ENCODE measurements around the gene SLC8B1.

GRCh38 chr12:113289361-113289760 lies 45.5 kb downstream of the SLC8B1 start:
- TF ChIP-seq GABPA (tag; conservative IDR thresholded peaks at IDR 0.05; ENCODE audit: low read depth), result no peak
- no peak for TF ChIP-seq RCOR1 (IDR thresholded peaks at IDR 0.05; ENCODE audit: borderline replicate concordance in 1 of 2, low read depth in 2 of 2, low read length in 2 of 2)
- no peak for TF ChIP-seq YY1 (IDR thresholded peaks at IDR 0.05; ENCODE audit: borderline replicate concordance in 1 of 3, control insufficient read depth in 1 of 3, extremely low read depth in 1 of 3, insufficient read depth in 3 of 3, insufficient read length in 1 of 3, insufficient replicate concordance in 2 of 3, low read depth in 1 of 3, low read length in 2 of 3)
- TF ChIP-seq ZNF644 (tag; IDR thresholded peaks at IDR 0.05; ENCODE audit: low read depth), result no peak
- no peak for TF ChIP-seq BHLHE40 (IDR thresholded peaks at IDR 0.05; ENCODE audit: low read length)
- TF ChIP-seq ZBTB1 (CRISPR knock-in tag; IDR thresholded peaks at IDR 0.05; ENCODE audit: borderline replicate concordance, low read depth), result no peak
- TF ChIP-seq NR2C2 (CRISPR knock-in tag; IDR thresholded peaks at IDR 0.05), result no peak
- no peak for TF ChIP-seq NR2C2 (tag; IDR thresholded peaks at IDR 0.05)
- no peak for TF ChIP-seq EP300 (IDR thresholded peaks at IDR 0.05; ENCODE audit: low read length)
- no peak for TF ChIP-seq SRSF9 (IDR thresholded peaks at IDR 0.05; ENCODE audit: borderline replicate concordance, low read depth, low read length)
- no peak for TF ChIP-seq EZH2 (IDR thresholded peaks at IDR 0.05; ENCODE audit: borderline replicate concordance, low read depth, low read length)
- TF ChIP-seq BRD4 (IDR thresholded peaks at IDR 0.05), result no peak
- TF ChIP-seq CTCF (IDR thresholded peaks at IDR 0.05 in 2 of 3, conservative IDR thresholded peaks at IDR 0.05 in 1 of 3; ENCODE audit: insufficient read depth in 2 of 3, low read depth in 1 of 3, low read length in 3 of 3), result no peak

Data from K562 (cell line).